Kidney epithelial cell (primary cell): ENCODE data around the gene GPRASP1. TPM values are rescaled to one million over a fixed set of nuclear protein-coding genes. Genes with fewer than 3 reads are reported as not detected.
A peak's percentile ranks its signal among the peaks of the same experiment; 100 is the strongest.
"Not testable (repeated sequence)": the region's sequence is repeated elsewhere in the genome, so short reads cannot be mapped to it uniquely, and the experiment has no call there.

Experiments
- DNase-seq: peaks from one replicate; pipeline ENCODE4 v3.0.0-alpha.2; 2010; ENCODE audit warnings: low read depth
- H3K27me3 ChIP-seq: 2 replicates; pipeline ENCODE4 v1.6.0; 2011; ENCODE audit warnings: low read length; ENCODE audit not compliant: control insufficient read depth, insufficient read depth
- H3K36me3 ChIP-seq: 2 replicates; pipeline ENCODE4 v1.5.1; 2011; ENCODE audit warnings: low read length; ENCODE audit not compliant: control insufficient read depth, insufficient read depth
- H3K4me3 ChIP-seq: 2 replicates; pipeline ENCODE4 v1.5.1; 2011; ENCODE audit warnings: low read depth, mild to moderate bottlenecking, control low read depth, low read length
- CTCF ChIP-seq: IDR thresholded peaks from 2 replicates; pipeline ENCODE4 v1.5.1; 2011; ENCODE audit warnings: mild to moderate bottlenecking, moderate library complexity, low read length, control low read depth, inconsistent platforms; ENCODE audit not compliant: insufficient read depth, poor library complexity, severe bottlenecking
- total RNA-seq: library from RNA; depleted of rRNA; stranded (reverse); fragments of >200 nt; gene quantifications from 2 replicates; pipeline ENCODE4 v1.2.3, GENCODE V29; 2015

Gene GPRASP1
- total RNA-seq, 1 donor from 2014 or later: 1.5 TPM

- Histone ChIP-seq H3K27me3 (no peaks in the 10 kb centered on the region), H3K4me3 (no peak overlapping the region), H3K36me3 (no peaks in the 10 kb centered on the region)
- DNase-seq: no peak
- TF ChIP-seq CTCF: no peak
These were observed 13.7 kb upstream of the GPRASP1 start for GRCh38 chrX:102637561-102637960.

- peak overlapping the region; percentile 45 for H3K4me3 ChIP-seq
- no peak for DNase-seq
- no peaks in the 10 kb centered on the region for H3K36me3 ChIP-seq
- TF ChIP-seq CTCF: no peak
- no peaks in the 10 kb centered on the region for H3K27me3 ChIP-seq
These were observed 411 bp upstream of the GPRASP1 start for GRCh38 chrX:102650903-102651241.

GRCh38 chrX:102652031-102652688 lies 877 bp downstream of the GPRASP1 start:
- peak; percentile 41 for TF ChIP-seq CTCF
- no peaks in the 10 kb centered on the region for H3K27me3 ChIP-seq
- no peaks in the 10 kb centered on the region for H3K36me3 ChIP-seq
- peak overlapping the region; percentile 45 for H3K4me3 ChIP-seq
- DNase-seq: no peak

GRCh38 chrX:102654696-102655095 lies 3.4 kb downstream of the GPRASP1 start:
- Histone ChIP-seq H3K36me3 (no peaks in the 10 kb centered on the region), H3K4me3 (no peak overlapping the region), H3K27me3 (no peaks in the 10 kb centered on the region)
- DNase-seq: no peak
- no peak for TF ChIP-seq CTCF

- Histone ChIP-seq H3K4me3 (no peak overlapping the region), H3K36me3 (no peaks in the 10 kb centered on the region), H3K27me3 (no peaks in the 10 kb centered on the region)
- TF ChIP-seq CTCF: no peak
- no peak for DNase-seq
These were observed 7.3 kb downstream of the GPRASP1 start for GRCh38 chrX:102658556-102658955.

- H3K4me3 ChIP-seq: peak overlapping the region; percentile 32
- no peak for TF ChIP-seq CTCF
- H3K36me3 ChIP-seq: no peaks in the 10 kb centered on the region
- peak; percentile 26 for DNase-seq
- no peaks in the 10 kb centered on the region for H3K27me3 ChIP-seq
These were observed 8.8 kb downstream of the GPRASP1 start for GRCh38 chrX:102659790-102660757.

GRCh38 chrX:102663820-102664219 lies 12.5 kb downstream of the GPRASP1 start:
- not testable (repeated sequence) for DNase-seq, H3K27me3 ChIP-seq, H3K4me3 ChIP-seq, H3K36me3 ChIP-seq

GRCh38 chrX:102667034-102667433 lies 15.8 kb downstream of the GPRASP1 start:
- H3K27me3 ChIP-seq, DNase-seq, H3K36me3 ChIP-seq, H3K4me3 ChIP-seq: not testable (repeated sequence)
